GM19372 (cell line): ENCODE measurements around the gene UCN2.

Source experiments
- ATAC-seq: cut with Tn5 transposase; IDR thresholded peaks from one replicate; pipeline ENCODE4 v1.9.1; 2021; ENCODE audit warnings: mild to moderate bottlenecking, low read depth, moderate library complexity; ENCODE audit not compliant: unreplicated experiment

UCN2 gene

DNA sequence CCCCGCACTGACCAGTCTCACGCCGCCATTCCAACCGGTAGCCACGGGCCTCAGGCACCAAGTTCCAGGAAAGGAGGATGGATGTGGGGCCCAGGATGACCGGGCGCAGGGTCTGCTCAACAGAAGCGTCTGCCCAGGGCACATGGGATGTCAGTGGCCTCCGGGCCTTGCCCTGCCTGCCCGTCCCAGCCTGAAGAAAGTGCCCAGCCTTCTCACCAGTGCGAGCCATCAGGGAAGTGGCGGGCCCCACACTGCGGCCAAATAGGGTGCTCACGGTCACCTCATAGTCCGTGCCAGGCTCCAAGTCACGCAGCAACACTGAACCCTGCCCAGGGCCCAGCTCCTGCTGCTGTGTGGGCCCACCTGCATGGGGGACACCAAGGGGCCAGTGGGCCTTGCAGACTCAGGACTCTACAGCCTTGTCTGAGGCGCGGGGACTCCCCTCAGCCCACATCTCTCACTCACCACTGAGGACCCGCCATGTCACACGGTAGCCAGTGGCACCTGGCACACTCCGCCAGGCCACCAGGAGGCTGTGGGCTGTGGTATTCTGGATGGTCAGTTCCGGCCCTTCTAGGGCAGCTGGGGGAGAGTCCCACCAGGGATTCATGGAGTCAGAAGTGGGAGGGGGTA lies 28.4 kb upstream of the UCN2 start:
- no peak for ATAC-seq

GRCh38 chr3:48591436-48591835 lies 27.9 kb upstream of the UCN2 start:
- ATAC-seq: no peak

DNA sequence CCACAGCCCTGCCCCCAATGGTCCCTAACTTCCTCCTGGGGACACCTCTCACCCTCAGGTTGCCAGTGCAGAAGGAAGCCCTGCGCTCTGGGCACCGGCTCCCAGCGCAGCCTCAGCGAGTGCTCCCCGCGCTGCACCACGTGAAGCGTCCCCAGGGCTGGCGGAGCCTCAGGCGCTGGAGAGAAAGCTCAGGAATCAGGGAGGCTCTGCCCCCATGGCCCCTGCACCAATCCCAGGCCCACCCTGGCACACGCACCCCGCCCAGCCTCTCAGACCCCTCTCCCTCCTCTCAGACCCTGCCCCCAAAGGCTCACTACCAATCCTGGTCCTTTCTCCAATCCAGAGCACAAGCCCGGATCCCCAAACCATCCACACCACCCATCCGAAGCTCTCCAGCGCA lies 24.6 kb upstream of the UCN2 start:
- ATAC-seq: no peak

- no peak for ATAC-seq
Measured at GRCh38 chr3:48587686-48588085, 24.1 kb upstream of the UCN2 start.

- ATAC-seq: no peak
Measured at GRCh38 chr3:48585411-48585810, 21.8 kb upstream of the UCN2 start.

DNA sequence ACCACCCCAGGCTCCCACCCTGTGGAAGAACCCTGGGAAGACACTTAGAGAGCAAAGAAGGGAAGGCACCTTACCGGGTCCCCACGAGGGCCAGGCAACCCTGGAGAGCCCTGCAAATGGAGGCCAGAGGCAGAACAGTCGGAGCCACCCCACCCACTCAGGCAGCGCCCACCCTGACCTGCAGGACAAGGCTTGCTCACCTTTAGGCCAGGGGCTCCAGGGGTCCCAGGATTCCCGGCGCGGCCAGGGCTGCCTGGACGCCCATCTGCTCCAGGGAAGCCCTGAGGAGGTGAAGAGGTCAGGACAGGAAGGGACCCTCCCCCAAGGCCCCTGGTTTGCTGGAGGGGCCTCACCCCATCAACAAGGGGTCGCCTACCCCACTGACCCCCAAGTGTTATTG lies 21.3 kb upstream of the UCN2 start:
- no peak for ATAC-seq

- ATAC-seq: no peak
Measured at GRCh38 chr3:48581621-48582481, 18.3 kb upstream of the UCN2 start.

GRCh38 chr3:48576647-48577046 lies 13.1 kb upstream of the UCN2 start:
- ATAC-seq: no peak

- ATAC-seq: no peak
Measured at GRCh38 chr3:48575366-48575765, 11.8 kb upstream of the UCN2 start.

- ATAC-seq: no peak
Measured at GRCh38 chr3:48573973-48574585, 10.5 kb upstream of the UCN2 start.

DNA sequence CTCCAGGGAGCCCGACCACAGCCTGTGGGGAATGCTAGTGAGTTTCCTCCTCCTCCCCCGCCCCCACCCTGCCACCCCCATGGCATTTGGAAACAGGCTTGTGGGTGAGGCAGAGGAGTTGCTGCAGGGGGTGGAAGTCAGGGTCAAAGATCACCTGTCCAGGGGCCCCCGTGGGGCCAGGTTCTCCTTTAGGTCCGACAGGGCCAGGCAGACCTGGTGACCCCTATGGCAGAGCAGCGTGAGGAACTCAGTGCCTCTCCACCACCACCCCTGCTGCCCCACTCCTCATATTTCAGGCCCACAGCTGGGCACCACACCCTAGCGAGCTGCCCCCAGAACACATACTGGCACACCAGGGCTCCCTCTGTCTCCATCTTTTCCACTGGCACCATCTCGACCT lies 8.9 kb upstream of the UCN2 start:
- no peak for ATAC-seq

DNA sequence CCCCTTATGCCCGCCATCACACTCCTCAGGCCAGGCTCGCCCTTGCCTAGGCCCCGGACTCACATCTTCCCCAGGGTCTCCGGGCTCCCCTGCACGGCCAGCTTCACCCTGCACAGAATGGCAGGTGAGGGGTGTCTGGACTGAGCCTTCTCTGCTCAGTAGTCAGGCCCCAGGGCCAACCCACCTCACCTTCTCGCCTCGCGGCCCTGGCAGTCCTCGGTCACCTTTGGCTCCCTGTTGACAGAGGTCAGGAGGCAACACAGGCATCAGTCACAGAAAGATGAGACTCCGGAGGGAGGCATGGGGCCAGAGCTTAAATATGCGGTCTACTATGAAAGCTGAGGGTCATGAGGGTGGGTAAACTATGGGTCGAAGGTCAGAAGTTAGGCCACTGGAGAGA lies 8.4 kb upstream of the UCN2 start:
- no peak for ATAC-seq

GRCh38 chr3:48569808-48570450 lies 6.3 kb upstream of the UCN2 start:
- ATAC-seq: no peak

- ATAC-seq: no peak
Measured at GRCh38 chr3:48569400-48569799, 5.8 kb upstream of the UCN2 start.

DNA sequence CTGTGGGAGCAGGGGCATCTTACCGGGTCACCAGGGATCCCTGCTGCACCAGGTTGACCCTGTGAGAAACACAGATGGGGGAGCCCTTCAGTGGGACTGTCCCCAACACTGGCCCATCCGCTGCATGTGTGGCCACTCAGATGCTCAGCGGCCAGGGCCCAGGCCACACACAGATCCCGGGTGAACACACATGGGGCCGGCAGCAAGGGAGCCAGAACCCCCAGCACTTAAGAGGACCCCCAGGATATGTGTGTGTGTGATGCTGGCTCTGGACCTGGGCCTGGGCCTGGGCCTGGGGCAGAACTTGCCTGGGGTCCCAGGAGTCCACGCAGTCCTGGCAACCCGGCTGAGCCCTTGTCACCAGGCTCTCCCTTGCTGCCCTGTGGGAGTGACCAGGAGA lies 4.9 kb upstream of the UCN2 start:
- ATAC-seq: no peak

GRCh38 chr3:48567500-48567899 lies 3.9 kb upstream of the UCN2 start:
- no peak for ATAC-seq

DNA sequence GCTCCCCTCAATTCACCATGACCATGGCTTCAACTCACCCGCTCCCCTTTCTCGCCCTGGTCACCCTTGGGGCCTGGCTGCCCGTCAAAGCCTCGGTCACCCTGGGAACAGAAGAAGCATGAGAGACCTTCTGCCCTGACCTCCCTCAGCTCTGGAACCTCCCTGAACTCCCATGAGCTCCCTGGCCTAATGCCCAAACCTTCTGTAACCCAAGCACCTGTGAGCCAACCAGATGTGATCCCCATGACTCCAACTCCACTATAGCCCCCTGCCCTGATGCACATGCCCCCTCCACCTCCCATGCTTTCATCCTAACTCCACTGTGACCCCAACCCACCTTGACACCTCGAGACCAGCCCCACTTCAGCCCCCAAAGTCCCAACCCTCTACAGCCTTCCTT lies 3.5 kb upstream of the UCN2 start:
- no peak for ATAC-seq

- no peak for ATAC-seq
Measured at GRCh38 chr3:48566401-48566760, 2.8 kb upstream of the UCN2 start.

- ATAC-seq: no peak
Measured at GRCh38 chr3:48565591-48566400, 2.2 kb upstream of the UCN2 start.

- ATAC-seq: no peak
Measured at GRCh38 chr3:48565186-48565585, 1.6 kb upstream of the UCN2 start.

- no peak for ATAC-seq
Measured at GRCh38 chr3:48564667-48565066, 1.1 kb upstream of the UCN2 start.
